ENCODE results near the gene TAAR9.
A peak's percentile ranks its signal among the peaks of the same experiment; 100 is the strongest.
"Not testable (repeated sequence)": the region's sequence is repeated elsewhere in the genome, so short reads cannot be mapped to it uniquely, and the experiment has no call there.

Gene TAAR9

DNA sequence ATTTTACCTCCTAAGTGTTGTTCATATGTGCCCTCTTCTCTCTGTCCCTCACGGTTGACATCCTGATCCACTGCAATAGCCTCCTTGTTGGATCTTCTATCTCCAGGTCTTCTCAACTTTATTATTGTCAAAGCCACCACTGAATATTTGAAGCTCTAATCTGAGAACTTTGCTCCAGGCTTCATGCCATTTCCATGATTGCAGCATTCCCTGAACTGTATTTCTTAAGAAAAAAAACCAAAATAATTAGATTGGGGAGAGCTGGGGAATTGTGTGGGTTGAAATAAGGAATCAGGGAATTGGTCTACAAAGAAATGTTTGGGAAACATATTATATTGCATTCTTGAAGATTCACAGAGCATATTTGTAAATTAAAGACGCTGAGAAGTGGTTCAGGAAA is 22.7 kb upstream of the TAAR9 start:
- no peak for DNase-seq (ENCODE audit: low read depth)

DNA sequence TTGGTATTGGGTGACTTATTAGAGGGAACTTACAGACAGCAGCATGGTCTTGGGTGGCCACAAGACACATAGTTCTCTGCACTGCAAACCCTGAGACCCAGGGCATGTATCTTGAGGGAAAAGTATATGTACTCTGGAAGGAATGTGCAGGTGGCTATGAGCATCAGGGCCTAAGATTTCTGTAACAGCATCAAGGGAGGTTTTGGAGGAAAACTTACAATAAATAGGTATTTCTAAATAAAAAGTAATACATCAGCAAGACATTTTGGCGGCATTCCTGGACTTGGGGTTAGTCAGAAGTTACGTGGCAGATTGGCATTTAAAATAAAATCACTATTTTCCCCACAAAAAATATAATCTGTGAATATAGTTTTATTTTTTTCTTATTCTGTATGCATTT is 17.1 kb upstream of the TAAR9 start:
- no peak for DNase-seq (ENCODE audit: low read depth)

DNA sequence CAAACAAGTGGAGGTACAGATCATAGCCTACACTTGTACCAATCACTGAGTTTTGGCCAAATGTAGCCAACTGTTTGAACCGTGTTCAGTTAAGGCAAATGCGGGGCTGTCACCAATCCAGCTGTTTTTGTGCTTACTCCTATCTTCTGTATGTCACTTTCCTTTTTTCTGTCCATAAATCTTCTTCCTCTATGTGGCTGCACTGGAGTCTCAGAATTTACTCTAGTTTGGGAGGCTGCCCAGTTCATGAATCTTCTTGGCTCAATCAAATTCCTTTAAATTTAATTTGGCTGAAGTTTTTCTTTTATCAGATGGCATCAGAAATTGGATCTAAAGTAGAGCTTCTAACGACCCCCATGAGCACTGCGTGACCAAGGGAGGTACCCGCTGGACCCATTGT is 13.4 kb upstream of the TAAR9 start:
- DNase-seq (ENCODE audit: low read depth): no peak

DNA sequence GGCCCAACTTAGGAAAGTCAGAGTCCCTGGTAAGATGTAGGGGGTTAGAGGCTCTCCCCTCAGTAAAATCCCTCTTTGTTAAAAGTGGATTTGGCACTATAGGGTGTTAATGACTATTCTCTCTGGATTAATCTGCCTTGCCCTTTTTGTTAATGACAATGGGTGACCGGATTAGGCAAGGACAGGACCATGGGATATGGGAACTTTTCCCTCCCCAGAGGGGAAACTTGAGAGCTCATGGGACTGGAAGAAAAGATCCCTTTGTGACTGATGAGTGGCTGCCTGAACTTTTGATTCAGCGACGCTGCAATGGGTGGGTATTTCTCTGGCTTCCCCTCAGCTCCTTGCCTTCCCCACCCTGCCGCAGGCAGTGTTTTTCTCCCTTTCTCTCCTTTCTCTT is 12.2 kb upstream of the TAAR9 start:
- DNase-seq (ENCODE audit: low read depth): no peak

DNA sequence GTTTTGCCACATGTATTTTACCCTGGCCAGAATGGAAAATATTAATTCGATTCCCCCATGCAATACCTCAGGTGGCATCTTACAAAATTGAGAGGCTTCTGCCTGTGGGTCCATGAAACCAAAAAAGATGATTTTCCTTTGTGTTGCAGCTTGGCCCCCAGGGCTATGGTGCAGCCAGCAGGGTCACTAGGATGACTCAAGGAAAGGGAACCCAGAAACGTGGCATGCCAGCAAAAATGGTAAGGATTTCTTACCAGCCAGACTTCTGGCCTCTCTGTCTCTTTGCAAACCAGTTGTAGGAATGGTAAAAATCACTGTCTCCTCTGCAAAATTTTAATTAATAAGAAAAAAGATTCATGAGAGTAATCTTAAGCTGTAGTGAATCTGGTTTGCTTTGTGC is 11.6 kb upstream of the TAAR9 start:
- no peak for DNase-seq (ENCODE audit: low read depth)

DNA sequence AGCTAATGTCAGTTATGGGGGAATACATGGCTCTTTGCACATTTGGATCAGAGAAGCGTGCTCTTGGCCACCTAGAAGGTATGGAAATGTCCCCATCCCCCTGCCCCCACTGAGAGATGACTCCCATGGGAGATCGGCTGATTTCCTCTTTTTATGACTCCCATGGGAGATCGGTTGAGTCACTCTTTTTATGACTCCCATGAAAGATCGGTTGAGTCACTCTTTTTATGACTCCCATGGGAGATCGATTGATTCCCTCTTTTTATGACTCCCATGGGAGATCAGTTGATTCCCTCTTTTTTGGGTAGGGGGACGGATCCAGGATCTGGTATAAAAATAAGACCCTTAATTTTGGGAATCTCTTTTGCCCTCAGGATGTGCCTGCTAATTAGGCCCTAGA is 10.3 kb upstream of the TAAR9 start:
- DNase-seq (ENCODE audit: low read depth): no peak

DNA sequence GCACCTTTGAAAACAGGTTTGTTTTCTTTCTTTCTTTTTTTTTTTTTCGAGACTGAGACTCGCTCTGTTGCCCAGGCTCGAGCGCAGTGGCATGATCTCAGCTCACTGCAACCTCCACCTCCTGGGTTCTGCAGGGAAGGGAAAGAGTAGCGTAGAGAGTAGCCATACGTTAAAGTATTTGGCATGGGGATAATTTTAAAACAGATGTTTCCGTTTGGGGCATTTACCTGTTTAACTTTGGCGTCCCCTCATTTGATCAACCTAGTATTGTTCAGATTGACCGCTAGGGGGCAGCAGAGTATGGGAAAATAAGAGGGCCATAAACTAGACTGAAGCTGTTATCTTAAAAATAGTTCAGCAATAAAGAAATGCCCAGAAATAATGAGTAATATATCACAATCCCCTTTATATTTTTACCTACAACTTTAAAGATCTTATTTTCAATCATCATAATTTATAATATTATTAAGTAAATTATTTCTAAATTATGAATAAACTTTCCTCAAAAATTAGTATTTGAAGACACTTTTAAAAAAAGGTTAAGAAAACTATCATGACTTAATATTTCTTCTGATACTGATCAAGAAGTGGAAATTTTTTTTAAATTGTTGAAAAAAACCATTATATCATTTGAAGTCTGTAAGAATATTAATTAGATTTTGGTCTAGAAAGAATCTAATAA is 7.6 kb upstream of the TAAR9 start:
- peak; percentile 67 for DNase-seq (ENCODE audit: low read depth)

DNA sequence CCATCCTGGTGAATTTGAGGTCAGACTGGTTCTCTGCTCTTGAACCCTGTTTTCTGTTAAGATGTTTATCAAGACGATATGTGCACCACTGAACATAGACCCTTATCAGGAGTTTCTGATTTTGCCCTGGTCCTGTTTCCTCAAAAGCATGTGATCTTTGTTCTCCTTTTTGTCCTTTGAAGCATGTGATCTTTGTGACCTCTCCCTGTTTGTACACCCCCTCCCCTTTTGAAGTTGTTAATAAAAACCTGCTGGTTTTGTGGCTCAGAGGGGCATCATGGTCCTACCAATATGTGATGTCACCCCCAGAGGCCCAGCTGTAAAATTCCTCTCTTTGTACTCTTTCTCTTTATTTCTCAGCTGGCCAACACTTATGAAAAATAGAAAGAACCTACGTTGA is 3.5 kb upstream of the TAAR9 start:
- not testable (repeated sequence) for DNase-seq (ENCODE audit: low read depth)

DNA sequence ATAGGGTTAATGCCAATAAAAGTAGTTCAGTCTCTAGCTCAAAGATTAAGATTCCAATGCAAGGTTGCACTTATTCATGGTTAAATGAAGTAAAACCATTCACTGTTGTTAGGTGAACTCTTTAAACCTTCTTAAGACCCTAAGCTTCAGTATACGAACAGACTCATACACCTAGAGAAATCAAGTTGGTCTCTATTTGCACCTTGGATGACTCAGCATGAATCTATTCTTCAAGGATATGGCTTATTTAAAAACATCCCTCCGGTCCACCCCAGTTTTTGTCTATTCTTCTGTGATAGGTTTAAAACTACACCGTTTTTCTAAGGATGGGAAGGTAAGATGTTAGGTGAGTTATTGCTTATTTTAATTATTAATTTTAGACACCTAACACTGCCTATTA is 932 bp upstream of the TAAR9 start:
- no peak for DNase-seq (ENCODE audit: low read depth)

DNA sequence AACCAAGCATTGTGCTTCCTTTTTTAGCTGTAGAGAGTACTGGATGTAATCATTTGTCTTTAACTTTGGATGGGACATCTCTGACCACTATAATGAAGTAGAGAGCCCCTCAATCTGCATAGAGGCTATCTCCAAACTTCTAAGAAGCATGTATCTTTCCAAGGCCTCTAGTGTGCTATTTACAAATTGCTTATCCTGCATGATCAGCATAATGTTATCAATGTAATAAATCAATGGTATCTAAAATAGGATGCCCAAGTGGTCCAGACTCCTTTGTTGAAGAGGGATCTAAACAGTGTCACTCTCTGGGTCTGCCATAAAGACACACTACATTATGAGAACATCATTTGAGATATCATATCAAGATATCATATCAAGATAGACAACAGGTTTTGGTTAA is 6.7 kb downstream of the TAAR9 start:
- DNase-seq (ENCODE audit: low read depth): no peak

DNA sequence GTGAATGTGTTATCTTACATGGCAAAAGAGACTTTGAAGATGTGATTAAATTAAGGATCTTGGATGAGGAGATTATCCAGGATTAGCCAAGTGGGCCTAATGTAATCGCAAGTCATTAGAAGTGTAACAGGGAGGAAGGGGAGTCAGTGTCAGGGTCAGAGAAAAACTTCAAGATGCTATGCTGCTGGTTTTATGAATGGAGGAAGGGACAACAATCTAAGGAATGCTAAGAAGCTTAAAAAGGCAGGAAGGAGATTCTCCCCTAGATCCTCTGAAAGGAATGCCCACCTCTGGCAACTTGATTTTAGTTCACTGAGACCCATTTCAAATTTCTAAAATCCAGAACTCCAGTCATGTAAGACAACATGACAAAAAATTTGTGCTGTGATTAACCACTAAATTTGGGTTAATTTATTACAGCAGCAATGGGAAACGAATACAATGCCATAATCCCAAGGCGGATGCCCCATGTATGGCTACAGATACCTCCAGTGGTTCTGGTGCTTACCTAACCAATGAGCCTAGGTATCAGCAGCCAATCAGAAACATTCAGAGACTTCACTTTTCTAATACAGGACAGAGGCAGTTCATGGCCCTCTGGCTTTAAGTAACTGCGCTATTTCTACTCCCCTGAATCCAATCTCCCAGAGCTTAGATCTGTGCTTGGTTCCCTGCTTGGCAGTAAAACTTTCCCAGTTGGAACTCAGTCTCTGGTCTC is 10.8 kb downstream of the TAAR9 start:
- DNase-seq (ENCODE audit: low read depth): no peak

DNA sequence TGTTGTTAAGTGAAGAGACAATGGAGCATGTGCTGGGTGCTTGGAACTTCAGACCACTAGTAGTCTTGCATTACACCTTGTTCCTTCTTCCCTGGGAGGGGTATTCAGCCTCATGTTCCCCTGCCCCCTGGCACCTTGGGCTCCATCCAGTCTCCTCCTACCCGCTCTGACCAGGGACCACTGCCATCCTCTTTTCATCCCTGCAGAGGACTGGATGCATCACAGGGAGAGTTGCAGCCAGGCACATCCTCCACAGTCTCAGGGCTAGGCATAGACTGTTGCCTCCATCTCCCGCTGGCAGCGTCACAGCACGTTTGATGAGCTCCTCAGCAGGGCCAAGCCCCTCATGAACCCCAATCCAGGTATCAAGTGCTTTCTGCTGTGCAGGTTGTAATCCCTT is 13.1 kb downstream of the TAAR9 start:
- DNase-seq (ENCODE audit: low read depth): no peak

DNA sequence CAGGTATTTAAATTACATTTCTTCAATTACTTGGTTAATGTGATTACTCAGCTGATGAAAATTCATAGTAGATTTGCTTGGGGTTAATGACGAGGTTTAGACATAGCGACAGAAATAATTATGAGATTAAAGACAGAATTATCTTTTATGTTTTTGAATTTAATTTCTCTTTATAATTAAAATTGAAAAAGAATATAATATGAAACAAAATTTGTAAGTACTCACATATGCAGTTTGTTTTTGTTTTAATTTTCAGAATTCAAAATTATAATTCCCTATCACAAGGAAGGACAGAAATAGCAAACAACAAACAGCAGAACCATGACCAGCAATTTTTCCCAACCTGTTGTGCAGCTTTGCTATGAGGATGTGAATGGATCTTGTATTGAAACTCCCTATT is 14.3 kb downstream of the TAAR9 start, which contains the start of gene TAAR8:
Gene TAAR8, plus strand, starts transcription at position 301 of the 400 bp plus-strand sequence. Its CDS starts 21 bp downstream, at position 322.
- DNase-seq (ENCODE audit: low read depth): no peak

DNA sequence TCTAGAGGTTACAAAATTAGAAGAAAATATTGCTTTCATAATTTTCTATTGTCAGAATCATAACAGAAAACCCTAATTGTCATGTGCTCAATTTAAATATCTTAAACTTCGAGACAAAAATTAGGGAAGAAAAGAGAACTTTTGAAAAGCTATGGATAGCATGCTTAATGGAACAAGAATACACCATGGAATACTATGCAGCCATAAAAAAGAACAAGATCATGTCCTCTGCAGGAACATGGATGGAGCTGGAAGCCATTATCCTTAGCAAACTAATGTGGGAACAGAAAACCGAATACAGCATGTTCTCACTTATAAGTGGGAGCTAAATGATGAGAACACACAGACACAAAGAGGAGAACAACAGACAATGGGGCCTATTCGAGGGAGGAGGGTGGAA is 22.0 kb downstream of the TAAR9 start:
- DNase-seq (ENCODE audit: low read depth): not testable (repeated sequence)

DNA sequence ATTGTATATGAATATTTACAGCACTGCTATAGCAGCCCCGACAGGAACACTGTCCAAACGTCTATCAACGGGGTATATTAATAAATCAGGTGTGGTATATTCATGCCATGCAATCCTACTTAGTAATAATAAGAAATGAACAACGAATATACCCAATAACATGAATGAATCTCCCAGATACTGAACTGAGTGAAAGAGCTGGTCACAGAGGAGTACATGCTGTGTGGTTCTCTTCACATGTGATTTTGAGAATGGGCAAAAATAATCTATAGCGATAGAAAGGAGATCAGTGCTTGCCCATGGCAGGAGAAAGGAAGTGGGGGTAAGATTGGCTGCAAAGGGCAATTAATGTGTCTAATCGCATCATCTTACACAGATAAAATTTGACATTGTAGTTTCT is 28.3 kb downstream of the TAAR9 start:
- no peak for DNase-seq (ENCODE audit: low read depth)

DNA sequence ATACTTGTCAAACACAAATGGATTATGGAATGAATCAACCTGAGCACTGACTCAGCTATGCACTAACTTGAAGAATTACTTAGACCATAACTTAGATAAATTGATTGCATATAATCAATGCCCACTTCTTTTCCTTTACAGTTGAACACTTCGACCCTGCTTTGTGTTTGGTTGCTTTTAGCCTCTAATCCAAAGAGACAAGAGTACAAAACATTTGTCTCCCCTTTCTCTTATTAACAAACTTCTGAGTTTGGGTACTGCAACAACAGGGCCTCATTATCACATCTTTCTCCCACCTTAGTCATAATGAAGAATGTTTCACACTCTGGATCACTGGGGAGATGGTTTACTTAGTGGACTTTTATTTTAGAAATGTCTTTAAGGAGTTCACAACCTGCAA is 29.5 kb downstream of the TAAR9 start:
- DNase-seq (ENCODE audit: low read depth): no peak

DNA sequence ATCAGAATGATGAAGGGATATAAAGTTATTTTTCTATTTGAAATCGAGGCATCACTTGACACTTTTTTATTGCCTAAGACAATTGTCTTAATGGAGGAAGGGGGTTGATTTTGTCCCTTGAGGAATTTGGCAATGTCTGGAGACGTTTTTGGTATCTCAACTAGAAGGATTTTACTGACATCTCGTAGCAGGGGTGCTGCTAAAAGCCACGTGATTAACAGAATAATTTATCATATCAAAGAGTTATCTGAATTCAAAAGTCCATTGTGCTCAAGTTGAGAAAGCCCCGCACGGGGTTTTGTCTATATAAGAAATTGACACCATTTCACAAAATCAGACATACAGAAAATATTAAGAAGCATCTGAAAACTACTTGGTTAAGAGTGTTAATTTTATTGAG is 30.5 kb downstream of the TAAR9 start:
- no peak for DNase-seq (ENCODE audit: low read depth)

DNA sequence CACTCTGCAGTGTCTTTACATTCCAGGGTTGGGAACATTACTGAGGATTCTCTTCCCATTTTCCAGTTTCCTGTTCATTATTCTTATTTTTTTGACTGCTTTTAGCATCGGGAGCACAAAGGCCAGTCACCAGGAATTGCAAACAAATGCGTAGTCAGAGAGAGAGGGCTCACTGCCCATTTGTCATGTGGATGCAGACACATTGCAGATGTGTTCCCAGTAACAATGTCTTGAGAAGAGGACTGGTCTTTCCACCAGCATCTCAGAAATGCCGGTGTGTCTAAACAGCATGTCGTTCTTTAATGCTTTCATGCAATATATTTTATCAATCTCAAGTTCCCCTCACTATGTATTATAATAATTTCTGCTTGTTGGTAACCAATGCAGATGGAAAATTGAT is 31.1 kb downstream of the TAAR9 start:
- DNase-seq (ENCODE audit: low read depth): no peak

DNA sequence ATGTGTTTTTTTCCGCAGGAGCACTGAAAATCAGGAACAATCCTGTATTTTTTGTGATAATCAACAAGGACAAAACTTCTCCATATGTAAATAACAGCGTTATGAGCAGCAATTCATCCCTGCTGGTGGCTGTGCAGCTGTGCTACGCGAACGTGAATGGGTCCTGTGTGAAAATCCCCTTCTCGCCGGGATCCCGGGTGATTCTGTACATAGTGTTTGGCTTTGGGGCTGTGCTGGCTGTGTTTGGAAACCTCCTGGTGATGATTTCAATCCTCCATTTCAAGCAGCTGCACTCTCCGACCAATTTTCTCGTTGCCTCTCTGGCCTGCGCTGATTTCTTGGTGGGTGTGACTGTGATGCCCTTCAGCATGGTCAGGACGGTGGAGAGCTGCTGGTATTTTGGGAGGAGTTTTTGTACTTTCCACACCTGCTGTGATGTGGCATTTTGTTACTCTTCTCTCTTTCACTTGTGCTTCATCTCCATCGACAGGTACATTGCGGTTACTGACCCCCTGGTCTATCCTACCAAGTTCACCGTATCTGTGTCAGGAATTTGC is 32.2 kb downstream of the TAAR9 start, which contains the start of gene TAAR6:
Gene TAAR6, plus strand, starts transcription at position 102 of the 557 bp plus-strand sequence. Its CDS starts 0 bp downstream, at position 102.
- no peak for DNase-seq (ENCODE audit: low read depth)

DNA sequence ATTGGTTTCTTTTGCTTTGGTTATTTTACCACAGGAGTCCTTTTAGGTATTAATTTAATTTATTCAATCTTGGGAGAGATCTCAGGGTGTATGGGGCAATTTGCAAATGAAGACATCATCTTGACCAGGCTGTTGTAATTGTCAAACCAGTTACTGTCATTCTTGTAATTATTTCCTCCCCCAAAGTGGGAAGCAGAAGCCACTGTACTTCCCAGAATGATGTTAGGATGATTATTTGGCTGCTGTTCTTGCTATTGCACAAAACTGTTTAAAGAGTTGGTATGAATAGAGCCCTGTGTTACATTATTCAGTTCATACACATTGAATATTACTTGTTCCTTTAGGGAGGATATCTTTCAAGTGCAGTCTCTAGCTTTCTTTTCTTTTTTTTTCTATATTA is 33.7 kb downstream of the TAAR9 start:
- no peak for DNase-seq (ENCODE audit: low read depth)

DNA sequence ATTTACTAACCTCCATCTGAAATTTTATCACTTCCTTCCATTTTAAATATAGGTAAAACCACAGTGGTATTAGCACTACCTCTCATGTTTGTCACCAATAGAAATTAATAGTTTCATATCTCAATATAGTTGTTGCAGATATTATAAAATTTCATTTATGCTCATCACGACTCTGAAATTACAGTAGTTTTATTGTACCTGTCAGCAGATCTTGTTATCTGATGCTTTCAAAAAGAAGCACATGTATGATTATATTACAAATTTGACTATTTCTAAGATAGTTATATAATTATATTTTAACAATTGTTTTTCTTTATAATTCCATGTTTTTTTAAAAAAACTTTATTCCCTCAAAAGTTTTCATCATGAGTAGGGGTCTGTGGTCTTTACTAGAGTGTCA is 46.6 kb downstream of the TAAR9 start:
- DNase-seq (ENCODE audit: low read depth): no peak

DNA sequence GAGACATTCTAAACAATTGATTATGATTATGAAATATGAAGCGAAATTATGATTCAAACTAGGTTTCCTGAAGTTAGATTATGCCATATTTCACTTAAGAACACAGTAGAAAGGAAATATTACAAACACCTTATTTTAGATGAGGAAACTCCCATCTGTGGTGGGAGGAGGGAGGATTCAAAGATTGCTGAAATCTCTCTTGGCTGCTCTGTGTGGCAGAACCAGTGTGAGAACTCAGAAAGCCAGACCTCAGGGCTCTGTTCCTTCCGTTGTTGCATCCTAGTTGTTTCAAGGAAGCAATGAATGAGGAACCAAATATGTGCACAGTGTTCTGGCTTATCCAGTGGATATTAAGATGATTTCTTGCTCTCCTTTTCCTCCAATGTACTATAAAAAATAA is 49.3 kb downstream of the TAAR9 start:
- DNase-seq (ENCODE audit: low read depth): no peak

All from activated gamma-delta T cell treated with anti-CD3 and anti-CD28 coated beads, Interleukin-2, amount 50 U/mL, for 16 hours (primary cell).